SK-N-SH (cell line): ENCODE measurements around the gene HLA-DMA.

Source experiments
- EZH2phosphoT487 ChIP-seq: fragments of 200-600 bp; sonication (generic); IDR thresholded peaks from 2 replicates; pipeline ENCODE4 v1.6.1; 2017; ENCODE audit warnings: low read depth, mixed run types, mild to moderate bottlenecking, antibody characterized with exemption, moderate library complexity, borderline replicate concordance
- POLR2AphosphoS5 ChIP-seq: IDR thresholded peaks from 2 replicates; pipeline ENCODE4 v1.6.1; 2012; ENCODE audit warnings: low read depth, low read length
- USF1 ChIP-seq: IDR thresholded peaks from 2 replicates; pipeline ENCODE4 v1.4.0; 2012; ENCODE audit warnings: low read depth, borderline replicate concordance
- TF ChIP-seq, protein P1 (sequence below): fragments of 200-600 bp; sonication (generic); IDR thresholded peaks from 2 replicates; pipeline ENCODE4 v1.6.1; 2017; ENCODE audit warnings: antibody characterized with exemption, mild to moderate bottlenecking, moderate library complexity

DNA sequence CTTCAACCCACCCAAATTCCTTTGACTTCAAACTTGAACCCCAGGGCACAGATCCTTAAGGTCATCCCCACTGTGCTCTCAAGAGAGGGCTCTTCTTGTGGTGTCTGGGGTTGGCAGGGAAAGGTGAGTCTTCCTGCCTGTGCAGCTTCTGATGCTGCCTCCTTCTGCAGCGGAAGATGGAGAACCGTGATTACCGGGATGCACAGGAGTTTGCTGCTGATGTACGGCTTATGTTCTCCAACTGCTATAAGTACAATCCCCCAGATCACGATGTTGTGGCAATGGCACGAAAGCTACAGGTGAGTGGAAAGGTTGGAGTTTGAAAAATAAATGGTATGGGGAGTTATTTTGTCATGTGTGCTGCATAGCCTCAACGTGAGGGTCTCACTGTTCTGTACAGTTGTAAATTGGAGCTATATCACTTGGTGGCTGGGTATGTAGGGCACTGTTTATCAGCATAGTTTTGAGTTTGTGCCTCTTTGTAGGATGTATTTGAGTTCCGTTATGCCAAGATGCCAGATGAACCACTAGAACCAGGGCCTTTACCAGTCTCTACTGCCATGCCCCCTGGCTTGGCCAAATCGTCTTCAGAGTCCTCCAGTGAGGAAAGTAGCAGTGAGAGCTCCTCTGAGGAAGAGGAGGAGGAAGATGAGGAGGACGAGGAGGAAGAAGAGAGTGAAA, 24.5 kb upstream of the HLA-DMA start:
- no peak for TF ChIP-seq EZH2phosphoT487
- TF ChIP-seq, protein P1, sequence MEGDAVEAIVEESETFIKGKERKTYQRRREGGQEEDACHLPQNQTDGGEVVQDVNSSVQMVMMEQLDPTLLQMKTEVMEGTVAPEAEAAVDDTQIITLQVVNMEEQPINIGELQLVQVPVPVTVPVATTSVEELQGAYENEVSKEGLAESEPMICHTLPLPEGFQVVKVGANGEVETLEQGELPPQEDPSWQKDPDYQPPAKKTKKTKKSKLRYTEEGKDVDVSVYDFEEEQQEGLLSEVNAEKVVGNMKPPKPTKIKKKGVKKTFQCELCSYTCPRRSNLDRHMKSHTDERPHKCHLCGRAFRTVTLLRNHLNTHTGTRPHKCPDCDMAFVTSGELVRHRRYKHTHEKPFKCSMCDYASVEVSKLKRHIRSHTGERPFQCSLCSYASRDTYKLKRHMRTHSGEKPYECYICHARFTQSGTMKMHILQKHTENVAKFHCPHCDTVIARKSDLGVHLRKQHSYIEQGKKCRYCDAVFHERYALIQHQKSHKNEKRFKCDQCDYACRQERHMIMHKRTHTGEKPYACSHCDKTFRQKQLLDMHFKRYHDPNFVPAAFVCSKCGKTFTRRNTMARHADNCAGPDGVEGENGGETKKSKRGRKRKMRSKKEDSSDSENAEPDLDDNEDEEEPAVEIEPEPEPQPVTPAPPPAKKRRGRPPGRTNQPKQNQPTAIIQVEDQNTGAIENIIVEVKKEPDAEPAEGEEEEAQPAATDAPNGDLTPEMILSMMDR = no peak
- TF ChIP-seq POLR2AphosphoS5 = no peak; the same call in 1 of the 2 replicates
- TF ChIP-seq USF1 = no peak
